ENCODE results near the gene RALGAPA2.

RALGAPA2 gene

DNA sequence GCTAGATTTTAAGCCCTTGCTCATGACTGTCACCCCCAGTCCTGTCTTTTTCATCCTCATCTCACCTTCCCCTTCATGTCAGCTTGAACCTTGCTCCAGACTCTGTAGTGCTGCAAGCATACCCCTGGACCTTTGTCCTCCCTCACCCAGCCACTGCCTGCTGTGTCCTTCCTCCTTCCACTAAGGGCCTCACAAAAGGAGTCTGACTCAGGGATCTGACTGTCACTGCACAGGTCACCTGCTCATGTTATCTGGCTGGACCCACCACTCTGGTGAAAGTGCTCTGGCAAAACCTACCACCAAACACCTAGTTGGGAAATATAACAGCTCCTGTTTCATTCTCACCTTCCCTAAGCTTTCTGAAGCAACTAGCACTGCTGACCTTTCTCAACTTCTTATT is 193.2 kb downstream of the RALGAPA2 start:
- TF ChIP-seq, protein P1, sequence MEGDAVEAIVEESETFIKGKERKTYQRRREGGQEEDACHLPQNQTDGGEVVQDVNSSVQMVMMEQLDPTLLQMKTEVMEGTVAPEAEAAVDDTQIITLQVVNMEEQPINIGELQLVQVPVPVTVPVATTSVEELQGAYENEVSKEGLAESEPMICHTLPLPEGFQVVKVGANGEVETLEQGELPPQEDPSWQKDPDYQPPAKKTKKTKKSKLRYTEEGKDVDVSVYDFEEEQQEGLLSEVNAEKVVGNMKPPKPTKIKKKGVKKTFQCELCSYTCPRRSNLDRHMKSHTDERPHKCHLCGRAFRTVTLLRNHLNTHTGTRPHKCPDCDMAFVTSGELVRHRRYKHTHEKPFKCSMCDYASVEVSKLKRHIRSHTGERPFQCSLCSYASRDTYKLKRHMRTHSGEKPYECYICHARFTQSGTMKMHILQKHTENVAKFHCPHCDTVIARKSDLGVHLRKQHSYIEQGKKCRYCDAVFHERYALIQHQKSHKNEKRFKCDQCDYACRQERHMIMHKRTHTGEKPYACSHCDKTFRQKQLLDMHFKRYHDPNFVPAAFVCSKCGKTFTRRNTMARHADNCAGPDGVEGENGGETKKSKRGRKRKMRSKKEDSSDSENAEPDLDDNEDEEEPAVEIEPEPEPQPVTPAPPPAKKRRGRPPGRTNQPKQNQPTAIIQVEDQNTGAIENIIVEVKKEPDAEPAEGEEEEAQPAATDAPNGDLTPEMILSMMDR (IDR thresholded peaks at IDR 0.05) = no peak

DNA sequence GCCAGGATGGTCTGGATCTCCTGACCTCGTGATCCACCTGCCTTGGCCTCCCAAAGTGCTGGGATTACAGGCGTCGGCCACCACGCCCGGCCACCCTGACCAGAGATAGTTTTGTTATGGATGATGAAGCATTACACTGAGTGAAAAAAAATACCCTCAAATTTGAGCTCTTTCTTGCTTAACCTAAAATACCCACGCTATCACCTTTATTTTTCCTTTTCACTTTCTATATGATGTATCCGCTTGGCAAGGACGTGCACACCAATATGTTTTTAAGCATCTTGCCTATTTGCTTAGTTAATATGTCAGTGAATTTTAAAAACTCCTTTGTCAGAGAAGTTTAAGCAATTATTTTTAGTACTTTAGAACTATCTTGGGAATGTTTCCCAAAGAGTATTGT is 194.2 kb downstream of the RALGAPA2 start:
- TF ChIP-seq, protein P1 (IDR thresholded peaks at IDR 0.05) = no peak

DNA sequence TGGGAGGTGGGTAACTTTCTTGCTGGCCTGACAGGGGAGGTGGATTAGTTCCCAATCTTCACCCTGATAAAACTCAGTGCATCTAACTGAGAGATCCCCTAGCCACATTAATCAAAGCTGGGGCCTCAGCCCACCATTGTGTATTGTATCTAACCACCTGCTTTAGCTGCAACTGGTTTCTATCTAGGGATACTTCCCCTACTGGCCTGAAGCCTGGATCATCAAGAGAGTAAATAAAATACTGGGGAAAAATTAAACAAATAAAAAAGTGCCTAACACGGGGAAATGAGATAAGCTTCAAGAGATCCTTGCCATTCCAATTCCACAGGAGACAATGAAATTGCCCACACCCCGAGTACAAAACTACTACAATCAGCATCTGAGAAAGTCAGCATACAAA is 195.1 kb downstream of the RALGAPA2 start:
- TF ChIP-seq, protein P1 (IDR thresholded peaks at IDR 0.05) = no peak

DNA sequence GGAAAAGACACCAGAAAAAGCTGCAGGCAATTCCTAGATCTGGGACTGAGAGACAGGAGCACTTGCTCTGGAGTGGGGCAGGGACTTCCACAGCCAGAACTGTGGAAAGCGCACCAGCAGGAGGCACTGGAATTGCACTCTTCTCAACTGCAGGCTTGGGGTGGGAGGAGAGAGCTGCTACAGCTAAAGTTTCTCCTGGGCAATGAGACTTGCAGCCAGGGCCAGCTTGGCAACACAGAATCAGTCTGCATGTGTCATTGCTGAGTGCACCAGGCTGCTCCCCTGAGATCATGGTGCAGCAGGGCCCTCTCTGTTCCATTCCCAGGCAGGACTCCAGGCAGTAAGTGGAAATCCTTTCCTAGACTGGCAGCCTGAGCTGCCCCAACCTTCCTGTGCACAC is 198.7 kb downstream of the RALGAPA2 start:
- TF ChIP-seq, protein P1 (IDR thresholded peaks at IDR 0.05) = no peak

DNA sequence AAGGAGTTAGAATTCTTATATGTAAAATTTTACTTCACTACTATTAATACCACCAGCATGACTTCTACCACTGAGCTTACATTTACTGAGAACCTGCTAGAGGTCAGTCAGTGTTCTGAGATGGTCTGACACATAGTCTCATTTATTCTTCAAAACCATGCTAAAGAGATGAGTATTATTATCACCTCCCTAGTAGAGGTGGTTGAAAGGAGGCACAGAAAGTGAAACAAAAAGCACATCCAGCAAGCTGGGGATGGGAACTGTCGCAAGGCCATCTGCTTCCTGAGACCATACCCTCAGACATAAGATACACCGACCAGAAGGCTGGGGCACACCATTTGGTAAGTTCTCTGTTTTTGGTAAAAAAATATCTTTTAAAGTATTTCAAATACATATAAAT is 206.9 kb downstream of the RALGAPA2 start:
- TF ChIP-seq, protein P1 (IDR thresholded peaks at IDR 0.05) = no peak

DNA sequence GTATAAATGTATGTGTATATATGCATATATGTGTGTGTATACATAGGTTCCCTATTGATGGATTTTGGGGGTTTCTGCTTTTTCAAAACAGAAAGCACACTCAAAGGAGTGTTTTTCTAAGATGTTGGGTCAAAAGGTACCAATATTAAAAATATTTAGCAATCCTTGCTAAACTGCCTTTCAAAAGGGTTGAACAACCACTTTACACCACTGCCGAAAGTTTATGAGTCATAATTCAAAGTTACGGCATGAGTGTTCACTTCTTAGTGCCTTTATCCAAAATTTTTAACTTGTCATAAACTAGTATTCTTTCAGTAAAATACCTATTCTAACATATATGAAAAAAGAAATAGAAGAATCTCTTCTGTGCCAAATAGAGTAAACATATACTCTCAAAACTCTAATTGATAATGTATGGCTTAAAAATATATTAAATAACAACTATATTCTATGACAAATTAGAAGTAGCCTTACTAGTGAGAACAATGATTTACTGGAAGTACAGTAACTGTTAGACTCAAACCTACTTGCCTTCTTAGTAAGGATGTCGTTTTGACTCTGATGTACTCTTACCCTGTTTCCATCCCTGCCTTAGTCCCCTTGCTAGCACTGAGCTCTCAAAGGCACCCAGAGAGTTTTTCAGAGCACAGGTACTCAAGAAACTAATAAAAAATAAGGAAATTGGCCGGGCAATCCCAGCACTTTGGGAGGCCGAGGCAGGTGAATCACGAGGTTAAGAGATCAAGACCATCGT is 208.5 kb downstream of the RALGAPA2 start:
- TF ChIP-seq, protein P1 (IDR thresholded peaks at IDR 0.05) = no peak

DNA sequence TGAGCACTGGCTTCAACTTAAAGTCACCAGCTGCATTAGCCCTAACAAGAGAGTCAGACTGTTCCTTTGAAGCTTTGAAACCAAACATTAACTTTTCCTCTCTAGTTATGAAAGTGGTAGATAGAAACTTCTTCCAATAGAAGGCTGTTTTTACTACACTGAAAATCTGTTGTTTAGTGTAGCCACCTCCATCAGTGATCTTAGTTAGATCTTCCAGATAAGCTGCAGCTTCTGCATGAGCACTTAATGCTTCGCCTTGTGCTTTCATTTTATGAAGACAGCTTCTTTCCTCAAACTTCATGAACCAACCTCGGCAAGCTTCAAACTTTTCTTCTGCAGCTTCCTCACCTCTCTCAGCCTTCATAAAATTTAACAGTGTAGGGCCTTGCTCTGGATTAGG is 211.3 kb downstream of the RALGAPA2 start:
- TF ChIP-seq, protein P1 (IDR thresholded peaks at IDR 0.05) = no peak

DNA sequence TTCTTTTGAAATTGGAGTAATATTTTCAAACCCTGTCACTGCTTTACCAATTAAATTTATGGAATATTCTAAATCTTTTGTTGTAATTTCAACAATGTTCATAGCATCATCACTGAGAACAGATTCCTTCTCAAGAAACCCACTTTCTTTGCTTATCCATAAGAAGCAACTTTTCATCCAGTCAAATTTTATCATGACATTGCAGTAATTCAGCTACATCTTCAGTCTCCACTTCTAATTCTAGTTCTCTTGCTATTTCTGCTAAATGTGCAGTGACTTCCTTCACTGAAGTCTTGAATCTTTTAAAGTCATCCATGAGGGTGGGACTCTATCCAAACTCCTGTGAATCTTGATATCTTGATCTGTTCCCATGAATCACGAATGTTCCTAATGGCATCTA is 212.1 kb downstream of the RALGAPA2 start:
- TF ChIP-seq, protein P1 (IDR thresholded peaks at IDR 0.05) = no peak

Data from LNCAP (cell line).